Fibroblast of the aortic adventitia (primary cell): Measurements from ENCODE around the gene PLXNA4. TPM values are rescaled to one million over a fixed set of nuclear protein-coding genes. Genes with fewer than 3 reads are reported as not detected.

Experiments used
- DNase-seq: peaks from one replicate; pipeline ENCODE4 v3.0.0-alpha.2; 2010; ENCODE audit warnings: low read depth
- H3K4me3 ChIP-seq: 2 replicates; pipeline ENCODE4 v1.5.1; 2011; ENCODE audit warnings: low read depth, mild to moderate bottlenecking, control low read depth, low read length, moderate library complexity
- total RNA-seq: library from RNA; depleted of rRNA; stranded (reverse); fragments of >200 nt; gene quantifications from 2 replicates; pipeline ENCODE4 v1.2.3, GENCODE V29; 2012; ENCODE audit warnings: low replicate concordance
- TF ChIP-seq, protein P1 (sequence below): IDR thresholded peaks from 2 replicates; pipeline ENCODE4 v1.5.1; 2011; ENCODE audit warnings: mild to moderate bottlenecking, low read length, control low read depth, inconsistent platforms; ENCODE audit not compliant: insufficient read depth

Gene PLXNA4
- total RNA-seq, 1 donor: 3.0 TPM

DNA sequence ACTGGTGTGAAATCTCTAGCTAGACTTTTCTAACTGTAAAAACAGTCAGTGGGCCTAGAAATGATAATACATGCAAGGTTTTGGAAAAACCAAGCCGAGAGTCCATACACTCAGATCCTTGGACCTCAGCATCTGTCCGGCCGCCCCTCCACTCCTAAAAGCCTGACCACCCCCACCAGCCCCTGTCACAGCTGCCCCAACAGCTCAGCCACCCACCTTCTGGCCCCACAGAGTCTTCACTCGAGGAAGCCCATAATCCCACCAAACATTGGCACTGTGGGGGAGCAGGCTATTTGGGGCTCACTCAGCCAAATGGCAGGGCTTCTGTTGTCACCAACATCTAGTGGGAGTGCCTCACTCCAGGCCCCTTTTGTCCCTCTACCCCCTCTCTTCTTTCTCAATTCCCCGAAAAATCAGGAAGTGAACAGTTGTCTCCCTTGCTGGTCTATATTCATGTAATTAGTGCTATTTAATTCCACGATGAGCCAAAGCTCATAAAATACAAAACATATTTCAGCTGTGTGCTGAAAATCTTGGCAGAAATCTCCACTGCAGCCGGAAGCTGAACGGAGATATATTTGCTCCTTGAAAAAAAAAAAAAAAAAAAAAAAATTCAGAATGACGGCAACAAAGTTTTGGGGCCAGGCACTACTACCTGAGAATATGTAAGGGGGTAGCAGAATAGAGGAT lies 55.5 kb downstream of the PLXNA4 start:
- TF ChIP-seq, protein P1, sequence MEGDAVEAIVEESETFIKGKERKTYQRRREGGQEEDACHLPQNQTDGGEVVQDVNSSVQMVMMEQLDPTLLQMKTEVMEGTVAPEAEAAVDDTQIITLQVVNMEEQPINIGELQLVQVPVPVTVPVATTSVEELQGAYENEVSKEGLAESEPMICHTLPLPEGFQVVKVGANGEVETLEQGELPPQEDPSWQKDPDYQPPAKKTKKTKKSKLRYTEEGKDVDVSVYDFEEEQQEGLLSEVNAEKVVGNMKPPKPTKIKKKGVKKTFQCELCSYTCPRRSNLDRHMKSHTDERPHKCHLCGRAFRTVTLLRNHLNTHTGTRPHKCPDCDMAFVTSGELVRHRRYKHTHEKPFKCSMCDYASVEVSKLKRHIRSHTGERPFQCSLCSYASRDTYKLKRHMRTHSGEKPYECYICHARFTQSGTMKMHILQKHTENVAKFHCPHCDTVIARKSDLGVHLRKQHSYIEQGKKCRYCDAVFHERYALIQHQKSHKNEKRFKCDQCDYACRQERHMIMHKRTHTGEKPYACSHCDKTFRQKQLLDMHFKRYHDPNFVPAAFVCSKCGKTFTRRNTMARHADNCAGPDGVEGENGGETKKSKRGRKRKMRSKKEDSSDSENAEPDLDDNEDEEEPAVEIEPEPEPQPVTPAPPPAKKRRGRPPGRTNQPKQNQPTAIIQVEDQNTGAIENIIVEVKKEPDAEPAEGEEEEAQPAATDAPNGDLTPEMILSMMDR: no peak
- no peak for DNase-seq
- H3K4me3 ChIP-seq: no peak overlapping the region

DNA sequence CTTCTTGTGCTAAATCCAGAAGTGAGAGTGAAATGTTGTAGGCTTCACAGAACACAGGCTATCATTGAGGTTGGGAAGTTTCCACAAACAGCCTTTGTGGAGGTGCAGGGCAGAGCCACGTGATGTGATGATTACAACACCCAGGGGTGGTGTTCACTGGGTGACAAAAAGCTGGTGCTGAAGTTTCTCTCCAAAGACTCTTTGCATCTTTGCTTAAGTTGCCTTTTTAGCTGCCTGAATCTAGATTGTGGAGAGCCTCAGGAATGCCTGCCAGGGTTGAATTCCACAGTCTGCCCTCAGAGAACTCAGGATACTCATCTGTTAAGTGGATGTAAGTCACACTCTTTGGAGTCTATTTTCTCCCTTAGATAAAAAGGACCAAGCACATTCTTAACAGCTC lies 56.3 kb downstream of the PLXNA4 start:
- no peak overlapping the region for H3K4me3 ChIP-seq
- peak; percentile 46 for DNase-seq
- TF ChIP-seq, protein P1: no peak

GRCh38 chr7:132518839-132519173 lies 57.5 kb downstream of the PLXNA4 start:
- no peak for DNase-seq
- TF ChIP-seq, protein P1: no peak
- H3K4me3 ChIP-seq: no peak overlapping the region

- H3K4me3 ChIP-seq: no peak overlapping the region
- peak; percentile 8 for DNase-seq
- TF ChIP-seq, protein P1: peak; percentile 47
Observed at GRCh38 chr7:132518102-132518838, 58.0 kb downstream of the PLXNA4 start.

DNA sequence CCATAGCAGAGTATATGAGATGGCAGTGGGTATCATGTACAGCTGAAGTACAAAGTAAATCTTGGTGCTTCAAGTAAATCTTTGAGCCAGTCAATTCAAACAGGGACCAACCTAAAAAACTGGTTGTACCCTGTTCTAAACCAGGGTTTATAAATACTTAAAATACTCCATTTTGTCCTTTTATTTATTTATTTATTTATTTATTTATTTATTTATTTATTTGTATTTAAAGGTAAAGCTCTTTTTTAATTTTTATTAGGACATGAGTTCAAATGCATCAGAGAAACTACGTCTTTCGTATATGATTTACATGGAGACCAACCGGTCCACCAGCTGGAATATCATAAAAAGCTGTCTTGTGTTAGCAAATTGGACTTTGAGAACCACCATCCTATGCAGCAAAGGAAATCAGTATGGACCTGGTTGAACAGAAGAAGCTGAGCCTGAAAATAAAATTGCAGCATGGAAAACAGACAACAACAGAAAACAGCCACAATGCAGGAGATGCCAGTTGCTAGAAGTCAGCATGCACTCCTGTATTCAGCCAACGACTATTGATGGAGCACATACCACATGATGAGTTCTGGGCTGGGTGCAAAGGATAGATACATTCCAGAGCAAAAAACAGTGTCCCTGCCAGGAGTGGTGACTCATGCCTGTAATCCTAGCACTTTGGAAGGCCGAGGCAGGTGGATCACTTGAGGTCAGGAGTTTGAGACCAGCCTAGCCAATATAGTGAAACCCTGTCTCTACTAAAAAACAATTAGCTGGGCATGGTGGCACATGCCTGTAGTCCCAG lies 60.0 kb downstream of the PLXNA4 start:
- peak; percentile 82 for DNase-seq
- no peak overlapping the region for H3K4me3 ChIP-seq
- TF ChIP-seq, protein P1: no peak

- TF ChIP-seq, protein P1: no peak
- no peak for DNase-seq
- no peak overlapping the region for H3K4me3 ChIP-seq
Observed at GRCh38 chr7:132515181-132515580, 61.1 kb downstream of the PLXNA4 start.
